Ishikawa (cell line): ENCODE measurements around the gene ERC1.

Source experiments
- CREB1 ChIP-seq: IDR thresholded peaks from 2 replicates; pipeline ENCODE4 v1.6.1; 2012; ENCODE audit warnings: low read depth
- EP300 ChIP-seq: IDR thresholded peaks from 2 replicates; pipeline ENCODE4 v1.6.1; 2012; ENCODE audit warnings: borderline replicate concordance
- FOXM1 ChIP-seq: IDR thresholded peaks from 2 replicates; pipeline ENCODE4 v1.6.1; 2012; ENCODE audit warnings: low read depth, borderline replicate concordance
- MAX ChIP-seq: IDR thresholded peaks from 2 replicates; pipeline ENCODE4 v1.6.1; 2012
- REST ChIP-seq: IDR thresholded peaks from 2 replicates; pipeline ENCODE4 v1.6.1; 2012; ENCODE audit warnings: low read depth, mild to moderate bottlenecking

GRCh38 chr12:1273051-1273450 is 282.0 kb downstream of the ERC1 start:
- TF ChIP-seq REST, result no peak
- TF ChIP-seq FOXM1, result no peak
- TF ChIP-seq CREB1, result no peak
- no peak for TF ChIP-seq EP300
- TF ChIP-seq MAX, result no peak
